IPS-11a (cell line): ENCODE measurements around the gene HS3ST4.
"Not testable (repeated sequence)": the region's sequence is repeated elsewhere in the genome, so short reads cannot be mapped to it uniquely, and the experiment has no call there.

ENCODE experiments used
- H3K4me3 ChIP-seq: one replicate; pipeline ENCODE4 v1.5.1; 2013; ENCODE audit warnings: low read depth, low read length, control low read depth

Gene HS3ST4

GRCh38 chr16:25729188-25729915 is 37.6 kb downstream of the HS3ST4 start:
- no peak overlapping the region for H3K4me3 ChIP-seq

GRCh38 chr16:25730396-25730795 is 38.6 kb downstream of the HS3ST4 start:
- H3K4me3 ChIP-seq, result no peak overlapping the region

- no peak overlapping the region for H3K4me3 ChIP-seq
Measured at GRCh38 chr16:25734430-25735385, 42.9 kb downstream of the HS3ST4 start.

- H3K4me3 ChIP-seq, result no peak overlapping the region
Measured at GRCh38 chr16:25735645-25736044, 43.9 kb downstream of the HS3ST4 start.

GRCh38 chr16:25747160-25747758 is 55.5 kb downstream of the HS3ST4 start:
- H3K4me3 ChIP-seq, result no peak overlapping the region

- H3K4me3 ChIP-seq, result no peak overlapping the region
Measured at GRCh38 chr16:25748092-25748654, 56.4 kb downstream of the HS3ST4 start.

GRCh38 chr16:25750488-25751216 is 58.9 kb downstream of the HS3ST4 start:
- no peak overlapping the region for H3K4me3 ChIP-seq

- H3K4me3 ChIP-seq, result no peak overlapping the region
Measured at GRCh38 chr16:25751230-25751835, 59.6 kb downstream of the HS3ST4 start.

- no peak overlapping the region for H3K4me3 ChIP-seq
Measured at GRCh38 chr16:25764466-25764865, 72.7 kb downstream of the HS3ST4 start.

GRCh38 chr16:25771216-25771615 is 79.5 kb downstream of the HS3ST4 start:
- no peak overlapping the region for H3K4me3 ChIP-seq

- H3K4me3 ChIP-seq, result no peak overlapping the region
Measured at GRCh38 chr16:25771812-25772568, 80.2 kb downstream of the HS3ST4 start.

- not testable (repeated sequence) for H3K4me3 ChIP-seq
Measured at GRCh38 chr16:25776214-25776613, 84.5 kb downstream of the HS3ST4 start.

- H3K4me3 ChIP-seq, result no peak overlapping the region
Measured at GRCh38 chr16:25783226-25783625, 91.5 kb downstream of the HS3ST4 start.

- no peak overlapping the region for H3K4me3 ChIP-seq
Measured at GRCh38 chr16:25785361-25785760, 93.6 kb downstream of the HS3ST4 start.

- H3K4me3 ChIP-seq, result no peak overlapping the region
Measured at GRCh38 chr16:25786748-25787147, 95.0 kb downstream of the HS3ST4 start.

GRCh38 chr16:25788637-25789036 is 96.9 kb downstream of the HS3ST4 start:
- H3K4me3 ChIP-seq, result no peak overlapping the region

- no peak overlapping the region for H3K4me3 ChIP-seq
Measured at GRCh38 chr16:25796239-25796638, 104.5 kb downstream of the HS3ST4 start.

- H3K4me3 ChIP-seq, result no peak overlapping the region
Measured at GRCh38 chr16:25798065-25798464, 106.3 kb downstream of the HS3ST4 start.

GRCh38 chr16:25799816-25800215 is 108.1 kb downstream of the HS3ST4 start:
- H3K4me3 ChIP-seq, result no peak overlapping the region
